Measurements from ENCODE around the gene USP25. TPM values are rescaled to one million over a fixed set of nuclear protein-coding genes. Genes with fewer than 3 reads are reported as not detected.

Gene USP25
- total RNA-seq, 4 donors from 2014 or later: 37.4 to 107 (median 69.2) TPM

- no peak overlapping the region for H3K4me3 ChIP-seq
- no peak for TF ChIP-seq POLR2AphosphoS5 (IDR thresholded peaks at IDR 0.05)
- TF ChIP-seq POLR2A (IDR thresholded peaks at IDR 0.05): no peak
- TF ChIP-seq, protein P1, sequence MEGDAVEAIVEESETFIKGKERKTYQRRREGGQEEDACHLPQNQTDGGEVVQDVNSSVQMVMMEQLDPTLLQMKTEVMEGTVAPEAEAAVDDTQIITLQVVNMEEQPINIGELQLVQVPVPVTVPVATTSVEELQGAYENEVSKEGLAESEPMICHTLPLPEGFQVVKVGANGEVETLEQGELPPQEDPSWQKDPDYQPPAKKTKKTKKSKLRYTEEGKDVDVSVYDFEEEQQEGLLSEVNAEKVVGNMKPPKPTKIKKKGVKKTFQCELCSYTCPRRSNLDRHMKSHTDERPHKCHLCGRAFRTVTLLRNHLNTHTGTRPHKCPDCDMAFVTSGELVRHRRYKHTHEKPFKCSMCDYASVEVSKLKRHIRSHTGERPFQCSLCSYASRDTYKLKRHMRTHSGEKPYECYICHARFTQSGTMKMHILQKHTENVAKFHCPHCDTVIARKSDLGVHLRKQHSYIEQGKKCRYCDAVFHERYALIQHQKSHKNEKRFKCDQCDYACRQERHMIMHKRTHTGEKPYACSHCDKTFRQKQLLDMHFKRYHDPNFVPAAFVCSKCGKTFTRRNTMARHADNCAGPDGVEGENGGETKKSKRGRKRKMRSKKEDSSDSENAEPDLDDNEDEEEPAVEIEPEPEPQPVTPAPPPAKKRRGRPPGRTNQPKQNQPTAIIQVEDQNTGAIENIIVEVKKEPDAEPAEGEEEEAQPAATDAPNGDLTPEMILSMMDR (IDR thresholded peaks at IDR 0.05): no peak
- no peak for TF ChIP-seq EP300 (IDR thresholded peaks at IDR 0.05; ENCODE audit: low read depth)
- H3K4me1 ChIP-seq: peaks cover 0 to 44% (median 8%) of the 10 kb centered on the region in 4 donors
- intact Hi-C loops (cut with DNase I; ENCODE audit: low total_unique reads) (no loop called here), in situ Hi-C loops (cut with MboI; ENCODE audit: low pct_ligation_motif_present in 1 of 4, low pct_unique_long_range_greater_than_20kb in 1 of 4, low sequenced_read_pairs in 3 of 4) (no loop called here)
- 90 to 96% methylated on average over 3 to 4 of the region's 4 CpGs for WGBS, 2 donors (ENCODE audit: low coverage in 1 of 2)
- H3K27me3 ChIP-seq: no peaks in the 10 kb centered on the region
- no peaks in the 10 kb centered on the region for H3K9me3 ChIP-seq
- no peak for DNase-seq
- H3K27ac ChIP-seq: peak overlapping the region in 3 of 4 donors; percentile 1 to 30 (median 20)
- H3K36me3 ChIP-seq: peaks cover 0 to 12% (median 0%) of the 10 kb centered on the region in 4 donors
Measured at GRCh38 chr21:15775291-15775690, 45.5 kb downstream of the USP25 start.

- peaks cover 0 to 37% (median 8%) of the 10 kb centered on the region in 4 donors for H3K4me1 ChIP-seq
- in situ Hi-C loops (cut with MboI; ENCODE audit: low pct_ligation_motif_present in 1 of 4, low pct_unique_long_range_greater_than_20kb in 1 of 4, low sequenced_read_pairs in 3 of 4): no loop called here
- H3K36me3 ChIP-seq: peaks cover 0 to 13% (median 0%) of the 10 kb centered on the region in 4 donors
- H3K27ac ChIP-seq: peak overlapping the region in 2 of 4 donors; percentile 20 to 30
- intact Hi-C loops (cut with DNase I; ENCODE audit: low total_unique reads): no loop called here
- DNase-seq: no peak
- no peaks in the 10 kb centered on the region for H3K27me3 ChIP-seq
- H3K9me3 ChIP-seq: no peaks in the 10 kb centered on the region
- no peak overlapping the region for H3K4me3 ChIP-seq
- TF ChIP-seq EP300 (IDR thresholded peaks at IDR 0.05; ENCODE audit: low read depth): no peak
- no peak for TF ChIP-seq POLR2AphosphoS5 (IDR thresholded peaks at IDR 0.05)
- TF ChIP-seq POLR2A (IDR thresholded peaks at IDR 0.05): no peak
- TF ChIP-seq, protein P1 (IDR thresholded peaks at IDR 0.05): no peak
Measured at GRCh38 chr21:15775981-15776380, 46.2 kb downstream of the USP25 start.

- H3K36me3 ChIP-seq: peaks cover 0 to 22% (median 3%) of the 10 kb centered on the region in 4 donors
- TF ChIP-seq EP300 (IDR thresholded peaks at IDR 0.05; ENCODE audit: low read depth): no peak
- TF ChIP-seq POLR2A (IDR thresholded peaks at IDR 0.05): no peak
- TF ChIP-seq, protein P1 (IDR thresholded peaks at IDR 0.05): no peak
- no peak for TF ChIP-seq POLR2AphosphoS5 (IDR thresholded peaks at IDR 0.05)
- intact Hi-C loops (cut with DNase I; ENCODE audit: low total_unique reads) (no loop called here), in situ Hi-C loops (cut with MboI; ENCODE audit: low pct_ligation_motif_present in 1 of 4, low pct_unique_long_range_greater_than_20kb in 1 of 4, low sequenced_read_pairs in 3 of 4) (no loop called here)
- 78 to 89% methylated on average over 2 of the region's 2 CpGs for WGBS, 2 donors (ENCODE audit: low coverage in 1 of 2)
- no peak overlapping the region for H3K4me3 ChIP-seq
- no peak overlapping the region for H3K27ac ChIP-seq
- peaks cover 0 to 37% (median 8%) of the 10 kb centered on the region in 4 donors for H3K4me1 ChIP-seq
- no peaks in the 10 kb centered on the region for H3K9me3 ChIP-seq
- no peaks in the 10 kb centered on the region for H3K27me3 ChIP-seq
- DNase-seq: no peak
Measured at GRCh38 chr21:15776818-15777217, 47.0 kb downstream of the USP25 start.

- in situ Hi-C loops (cut with MboI; ENCODE audit: low pct_ligation_motif_present in 1 of 4, low pct_unique_long_range_greater_than_20kb in 1 of 4, low sequenced_read_pairs in 3 of 4): no loop called here
- Histone ChIP-seq H3K36me3 (peaks cover 0 to 21% (median 10%) of the 10 kb centered on the region in 4 donors), H3K9me3 (no peaks in the 10 kb centered on the region), H3K27me3 (no peaks in the 10 kb centered on the region), H3K4me3 (no peak overlapping the region), H3K4me1 (peaks cover 0 to under 1% (median 0%) of the 10 kb centered on the region in 4 donors), H3K27ac (no peak overlapping the region)
- TF ChIP-seq POLR2A (IDR thresholded peaks at IDR 0.05): no peak
- TF ChIP-seq, protein P1 (IDR thresholded peaks at IDR 0.05): no peak
- TF ChIP-seq POLR2AphosphoS5 (IDR thresholded peaks at IDR 0.05): no peak
- TF ChIP-seq EP300 (IDR thresholded peaks at IDR 0.05; ENCODE audit: low read depth): no peak
- intact Hi-C loops (cut with DNase I; ENCODE audit: low total_unique reads): no loop called here
- WGBS, 2 donors (ENCODE audit: low coverage in 1 of 2): 81% methylated on average over 3 of the region's 3 CpGs; no CpG with 5 or more reads in 1 of the 2 donors
- no peak for DNase-seq
Measured at GRCh38 chr21:15781986-15782385, 52.2 kb downstream of the USP25 start.
